GM18519 (cell line): Measurements from ENCODE around the gene R3HDM4.

Experiments used
- ATAC-seq: cut with Tn5 transposase; IDR thresholded peaks from one replicate; pipeline ENCODE4 v1.9.1; 2021; ENCODE audit warnings: mild to moderate bottlenecking, moderate library complexity; ENCODE audit not compliant: unreplicated experiment, low FRiP score

Gene R3HDM4

GRCh38 chr19:932648-933552 is 19.9 kb upstream of the R3HDM4 start:
- no peak for ATAC-seq

GRCh38 chr19:931860-932647 is 19.0 kb upstream of the R3HDM4 start:
- no peak for ATAC-seq

GRCh38 chr19:929891-930258 is 16.9 kb upstream of the R3HDM4 start:
- ATAC-seq, result no peak

GRCh38 chr19:929203-929890 is 16.3 kb upstream of the R3HDM4 start:
- no peak for ATAC-seq

GRCh38 chr19:928471-929202 is 15.6 kb upstream of the R3HDM4 start:
- ATAC-seq, result no peak

- ATAC-seq, result no peak
These were observed 14.9 kb upstream of the R3HDM4 start for GRCh38 chr19:927780-928401.

GRCh38 chr19:927351-927779 is 14.3 kb upstream of the R3HDM4 start:
- ATAC-seq, result no peak

- ATAC-seq, result no peak
These were observed 13.8 kb upstream of the R3HDM4 start for GRCh38 chr19:926589-927350.

GRCh38 chr19:926323-926588 is 13.2 kb upstream of the R3HDM4 start:
- ATAC-seq, result no peak

- peak; percentile 47 for ATAC-seq
These were observed 12.7 kb upstream of the R3HDM4 start, which contains the start of gene ARID3A for GRCh38 chr19:925526-926322. Gene ARID3A, plus strand, starts transcription at chr19:926035. Its CDS starts 3,494 bp downstream, at chr19:929529.

- ATAC-seq, result no peak
These were observed 12.1 kb upstream of the R3HDM4 start for GRCh38 chr19:925087-925525.

GRCh38 chr19:924553-925086 is 11.6 kb upstream of the R3HDM4 start:
- ATAC-seq, result no peak

- no peak for ATAC-seq
These were observed 7.2 kb upstream of the R3HDM4 start for GRCh38 chr19:920051-920864.

GRCh38 chr19:919199-920050 is 6.4 kb upstream of the R3HDM4 start:
- no peak for ATAC-seq

GRCh38 chr19:918481-919198 is 5.6 kb upstream of the R3HDM4 start:
- ATAC-seq, result no peak

- no peak for ATAC-seq
These were observed 5.1 kb upstream of the R3HDM4 start for GRCh38 chr19:918152-918437.
